ENCODE data around the gene DEPP1.

DEPP1 gene

GRCh38 chr10:44993922-44994751 lies 15.5 kb upstream of the DEPP1 start:
- no peak for DNase-seq
- Histone ChIP-seq H3K4me1 (ENCODE audit: control insufficient read depth, insufficient read depth, low read length, poor library complexity, severe bottlenecking) (peaks cover 3% of the 10 kb centered on the region), H3K27me3 (replicated peaks; ENCODE audit: control insufficient read depth, insufficient read depth, low read length, poor library complexity, severe bottlenecking) (no peaks in the 10 kb centered on the region), H3K36me3 (ENCODE audit: control insufficient read depth, insufficient read depth, low read length) (no peaks in the 10 kb centered on the region), H3K4me3 (ENCODE audit: insufficient read depth, low read depth, low read length, poor library complexity, severe bottlenecking) (no peak overlapping the region), H3K27ac (ENCODE audit: insufficient read depth, low read length, poor library complexity, severe bottlenecking) (no peak overlapping the region), H3K9me3 (ENCODE audit: control insufficient read depth, low read length) (no peaks in the 10 kb centered on the region)

GRCh38 chr10:44993226-44993921 lies 14.8 kb upstream of the DEPP1 start:
- H3K4me3 ChIP-seq (ENCODE audit: insufficient read depth, low read depth, low read length, poor library complexity, severe bottlenecking): no peak overlapping the region
- no peak overlapping the region for H3K27ac ChIP-seq (ENCODE audit: insufficient read depth, low read length, poor library complexity, severe bottlenecking)
- no peaks in the 10 kb centered on the region for H3K9me3 ChIP-seq (ENCODE audit: control insufficient read depth, low read length)
- H3K4me1 ChIP-seq (ENCODE audit: control insufficient read depth, insufficient read depth, low read length, poor library complexity, severe bottlenecking): peaks cover 3% of the 10 kb centered on the region
- H3K36me3 ChIP-seq (ENCODE audit: control insufficient read depth, insufficient read depth, low read length): no peaks in the 10 kb centered on the region
- H3K27me3 ChIP-seq (replicated peaks; ENCODE audit: control insufficient read depth, insufficient read depth, low read length, poor library complexity, severe bottlenecking): no peaks in the 10 kb centered on the region
- DNase-seq: no peak

GRCh38 chr10:44992732-44993225 lies 14.2 kb upstream of the DEPP1 start:
- DNase-seq: no peak
- H3K27me3 ChIP-seq (replicated peaks; ENCODE audit: control insufficient read depth, insufficient read depth, low read length, poor library complexity, severe bottlenecking): no peaks in the 10 kb centered on the region

GRCh38 chr10:44992070-44992731 lies 13.6 kb upstream of the DEPP1 start:
- peaks cover 3% of the 10 kb centered on the region for H3K4me1 ChIP-seq (ENCODE audit: control insufficient read depth, insufficient read depth, low read length, poor library complexity, severe bottlenecking)
- no peak overlapping the region for H3K27ac ChIP-seq (ENCODE audit: insufficient read depth, low read length, poor library complexity, severe bottlenecking)
- no peak overlapping the region for H3K4me3 ChIP-seq (ENCODE audit: insufficient read depth, low read depth, low read length, poor library complexity, severe bottlenecking)
- no peaks in the 10 kb centered on the region for H3K27me3 ChIP-seq (replicated peaks; ENCODE audit: control insufficient read depth, insufficient read depth, low read length, poor library complexity, severe bottlenecking)
- no peaks in the 10 kb centered on the region for H3K36me3 ChIP-seq (ENCODE audit: control insufficient read depth, insufficient read depth, low read length)
- DNase-seq: no peak
- no peaks in the 10 kb centered on the region for H3K9me3 ChIP-seq (ENCODE audit: control insufficient read depth, low read length)

More at GRCh38 chr10:44992732-44993225, 14.2 kb upstream of the DEPP1 start:
- peaks cover 3% of the 10 kb centered on the region for H3K4me1 ChIP-seq (ENCODE audit: control insufficient read depth, insufficient read depth, low read length, poor library complexity, severe bottlenecking)
- no peak overlapping the region for H3K27ac ChIP-seq (ENCODE audit: insufficient read depth, low read length, poor library complexity, severe bottlenecking)
- no peak overlapping the region for H3K4me3 ChIP-seq (ENCODE audit: insufficient read depth, low read depth, low read length, poor library complexity, severe bottlenecking)
- no peaks in the 10 kb centered on the region for H3K36me3 ChIP-seq (ENCODE audit: control insufficient read depth, insufficient read depth, low read length)
- no peaks in the 10 kb centered on the region for H3K9me3 ChIP-seq (ENCODE audit: control insufficient read depth, low read length)

- DNase-seq: no peak
- no peaks in the 10 kb centered on the region for H3K36me3 ChIP-seq (ENCODE audit: control insufficient read depth, insufficient read depth, low read length)
- H3K4me3 ChIP-seq (ENCODE audit: insufficient read depth, low read depth, low read length, poor library complexity, severe bottlenecking): no peak overlapping the region
Observed at GRCh38 chr10:44991571-44991970, 13.0 kb upstream of the DEPP1 start.

GRCh38 chr10:44990965-44991364 lies 12.4 kb upstream of the DEPP1 start:
- no peak for DNase-seq
- H3K4me3 ChIP-seq (ENCODE audit: insufficient read depth, low read depth, low read length, poor library complexity, severe bottlenecking): no peak overlapping the region
- H3K27ac ChIP-seq (ENCODE audit: insufficient read depth, low read length, poor library complexity, severe bottlenecking): no peak overlapping the region
- no peaks in the 10 kb centered on the region for H3K27me3 ChIP-seq (replicated peaks; ENCODE audit: control insufficient read depth, insufficient read depth, low read length, poor library complexity, severe bottlenecking)
- no peaks in the 10 kb centered on the region for H3K9me3 ChIP-seq (ENCODE audit: control insufficient read depth, low read length)
- no peaks in the 10 kb centered on the region for H3K36me3 ChIP-seq (ENCODE audit: control insufficient read depth, insufficient read depth, low read length)
- H3K4me1 ChIP-seq (ENCODE audit: control insufficient read depth, insufficient read depth, low read length, poor library complexity, severe bottlenecking): peaks cover 3% of the 10 kb centered on the region

More at GRCh38 chr10:44991571-44991970, 13.0 kb upstream of the DEPP1 start:
- Histone ChIP-seq H3K9me3 (ENCODE audit: control insufficient read depth, low read length) (no peaks in the 10 kb centered on the region), H3K4me1 (ENCODE audit: control insufficient read depth, insufficient read depth, low read length, poor library complexity, severe bottlenecking) (peaks cover 3% of the 10 kb centered on the region), H3K27ac (ENCODE audit: insufficient read depth, low read length, poor library complexity, severe bottlenecking) (no peak overlapping the region), H3K27me3 (replicated peaks; ENCODE audit: control insufficient read depth, insufficient read depth, low read length, poor library complexity, severe bottlenecking) (no peaks in the 10 kb centered on the region)

- Histone ChIP-seq H3K27ac (ENCODE audit: insufficient read depth, low read length, poor library complexity, severe bottlenecking) (no peak overlapping the region), H3K4me3 (ENCODE audit: insufficient read depth, low read depth, low read length, poor library complexity, severe bottlenecking) (no peak overlapping the region), H3K27me3 (replicated peaks; ENCODE audit: control insufficient read depth, insufficient read depth, low read length, poor library complexity, severe bottlenecking) (no peaks in the 10 kb centered on the region), H3K4me1 (ENCODE audit: control insufficient read depth, insufficient read depth, low read length, poor library complexity, severe bottlenecking) (no peaks in the 10 kb centered on the region), H3K36me3 (ENCODE audit: control insufficient read depth, insufficient read depth, low read length) (no peaks in the 10 kb centered on the region), H3K9me3 (ENCODE audit: control insufficient read depth, low read length) (no peaks in the 10 kb centered on the region)
- DNase-seq: no peak
Observed at GRCh38 chr10:44990302-44990655, 11.7 kb upstream of the DEPP1 start.

GRCh38 chr10:44989597-44990301 lies 11.1 kb upstream of the DEPP1 start:
- no peak overlapping the region for H3K4me3 ChIP-seq (ENCODE audit: insufficient read depth, low read depth, low read length, poor library complexity, severe bottlenecking)
- H3K9me3 ChIP-seq (ENCODE audit: control insufficient read depth, low read length): no peaks in the 10 kb centered on the region
- DNase-seq: no peak
- H3K36me3 ChIP-seq (ENCODE audit: control insufficient read depth, insufficient read depth, low read length): no peaks in the 10 kb centered on the region
- no peaks in the 10 kb centered on the region for H3K27me3 ChIP-seq (replicated peaks; ENCODE audit: control insufficient read depth, insufficient read depth, low read length, poor library complexity, severe bottlenecking)
- no peak overlapping the region for H3K27ac ChIP-seq (ENCODE audit: insufficient read depth, low read length, poor library complexity, severe bottlenecking)
- H3K4me1 ChIP-seq (ENCODE audit: control insufficient read depth, insufficient read depth, low read length, poor library complexity, severe bottlenecking): no peaks in the 10 kb centered on the region

- no peak for DNase-seq
- H3K4me3 ChIP-seq (ENCODE audit: insufficient read depth, low read depth, low read length, poor library complexity, severe bottlenecking): no peak overlapping the region
- H3K36me3 ChIP-seq (ENCODE audit: control insufficient read depth, insufficient read depth, low read length): no peaks in the 10 kb centered on the region
- H3K27ac ChIP-seq (ENCODE audit: insufficient read depth, low read length, poor library complexity, severe bottlenecking): no peak overlapping the region
- H3K9me3 ChIP-seq (ENCODE audit: control insufficient read depth, low read length): no peaks in the 10 kb centered on the region
- no peaks in the 10 kb centered on the region for H3K27me3 ChIP-seq (replicated peaks; ENCODE audit: control insufficient read depth, insufficient read depth, low read length, poor library complexity, severe bottlenecking)
- H3K4me1 ChIP-seq (ENCODE audit: control insufficient read depth, insufficient read depth, low read length, poor library complexity, severe bottlenecking): no peaks in the 10 kb centered on the region
Observed at GRCh38 chr10:44988957-44989585, 10.5 kb upstream of the DEPP1 start.
